A549 (cell line): Measurements from ENCODE around the gene BRCA2. TPM values are rescaled to one million over a fixed set of nuclear protein-coding genes. Genes with fewer than 3 reads are reported as not detected.
A peak's percentile ranks its signal among the peaks of the same experiment; 100 is the strongest.

Source experiments
- ATAC-seq, 2 experiments: fragments of 200-7000 bp in 1 of 2; fragments of >200 bp in 1 of 2; cut with Nextera tagmentation in 1 of 2; cut with Tn5 transposase in 1 of 2; 3 replicates each; pipeline versions ENCODE4 v1.8.0 to v1.9.1; 2018 to 2020; ENCODE audit warnings: mild to moderate bottlenecking in 1 of 2, moderate library complexity in 1 of 2
- CTCF ChIA-PET: fragments of 300-600 bp; sonication (Branson Sonifier 250); formaldehyde crosslinking; extraction: SDS; loops from one replicate; lab custom pipeline; 2021; ENCODE audit warnings: antibody characterized with exemption, inconsistent platforms; lab: Yijun Ruan, JAX
- POLR2A ChIA-PET: fragments of 350-600 bp; formaldehyde crosslinking; extraction: SDS; loops from one replicate; lab custom pipeline; 2021; ENCODE audit warnings: antibody characterized with exemption, inconsistent platforms; lab: Yijun Ruan, JAX
- DNase-seq, 2 experiments: peaks; one replicate each; pipeline versions ENCODE4 v3.0.0 to v3.0.0-alpha.2; 2011 to 2016; ENCODE audit warnings: low read depth in 1 of 2, low spot score in 1 of 2
- FAIRE-seq: peaks from 2 replicates; lab custom pipeline; 2011; peaks lifted over from hg19 to GRCh38; lab: Jason Lieb, UNC
- H3K27ac ChIP-seq, 2 experiments: fragments of >200 bp; sonication (Bioruptor Twin); formaldehyde crosslinking; 3 replicates each; pipeline ENCODE4 v1.5.1; 2016 to 2017
- H3K4me1 ChIP-seq: fragments of >200 bp; sonication (Bioruptor Twin); formaldehyde crosslinking; 3 replicates; pipeline ENCODE4 v1.6.1; 2016
- H3K4me2 ChIP-seq: fragments of >200 bp; sonication (Bioruptor Twin); formaldehyde crosslinking; 3 replicates; pipeline ENCODE4 v1.6.1; 2016
- H3K4me3 ChIP-seq: fragments of >200 bp; sonication (Bioruptor Twin); formaldehyde crosslinking; 3 replicates; pipeline ENCODE4 v1.5.1; 2016
- H3K9me3 ChIP-seq: fragments of >200 bp; sonication (Bioruptor Twin); formaldehyde crosslinking; 3 replicates; pipeline ENCODE4 v1.6.1; 2016
- CBX2 ChIP-seq: fragments of 200-600 bp; sonication (generic); IDR thresholded peaks from 2 replicates; pipeline ENCODE4 v1.6.1; 2016; ENCODE audit warnings: low read depth, mild to moderate bottlenecking, borderline replicate concordance
- CEBPB ChIP-seq, 2 experiments: fragments of >200 bp in 1 of 2; sonication (Bioruptor Twin) in 1 of 2; formaldehyde crosslinking in 1 of 2; IDR thresholded peaks; 2 replicates each; pipeline ENCODE4 v1.6.1; 2012 to 2016
- CTCF ChIP-seq: fragments of >200 bp; sonication (Bioruptor Twin); formaldehyde crosslinking; IDR thresholded peaks from 3 replicates; pipeline ENCODE4 v1.5.1; 2016
- ELK1 ChIP-seq: fragments of 150-350 bp; IDR thresholded peaks from 2 replicates; pipeline ENCODE4 v1.6.1; 2014; ENCODE audit warnings: low read depth, mild to moderate bottlenecking, low read length
- ESRRA ChIP-seq: fragments of 150-350 bp; IDR thresholded peaks from 2 replicates; pipeline ENCODE4 v1.6.1; 2014; ENCODE audit warnings: mild to moderate bottlenecking, low read length, borderline replicate concordance
- FOSB ChIP-seq: fragments of 250-450 bp; sonication (Bioruptor Pico); IDR thresholded peaks from 2 replicates; pipeline ENCODE4 v1.5.0; 2020; ENCODE audit warnings: mild to moderate bottlenecking, moderate library complexity
- FOSL2 ChIP-seq, 2 experiments: fragments of 450-650 bp in 1 of 2; fragments of >200 bp in 1 of 2; sonication (Bioruptor Twin) in 1 of 2; formaldehyde crosslinking; IDR thresholded peaks; 2 replicates each; pipeline versions ENCODE4 v1.5.0 to v1.6.1; 2016 to 2020; ENCODE audit warnings: mild to moderate bottlenecking in 1 of 2, moderate library complexity in 1 of 2
- FOXS1 ChIP-seq: fragments of 250-450 bp; sonication (Bioruptor Pico); IDR thresholded peaks from 2 replicates; pipeline ENCODE4 v1.5.0; 2020; ENCODE audit warnings: mild to moderate bottlenecking, moderate library complexity
- GATA3 ChIP-seq: IDR thresholded peaks from 2 replicates; pipeline ENCODE4 v1.6.1; 2012; ENCODE audit warnings: borderline replicate concordance
- HOXB13 ChIP-seq: fragments of 250-450 bp; sonication (Bioruptor Pico); IDR thresholded peaks from 2 replicates; pipeline ENCODE4 v1.5.0; 2020; ENCODE audit warnings: low read depth, mild to moderate bottlenecking, moderate library complexity
- PBX3 ChIP-seq: IDR thresholded peaks from 2 replicates; pipeline ENCODE4 v1.6.1; 2012
- PHF8 ChIP-seq: fragments of 200-600 bp; sonication (generic); IDR thresholded peaks from 2 replicates; pipeline ENCODE4 v1.6.1; 2016; ENCODE audit warnings: low read depth, mild to moderate bottlenecking, antibody characterized with exemption, moderate library complexity, borderline replicate concordance
- RARB ChIP-seq: fragments of 250-450 bp; sonication (Bioruptor Pico); IDR thresholded peaks from 2 replicates; pipeline ENCODE4 v1.8.0; 2021; ENCODE audit warnings: mild to moderate bottlenecking, moderate library complexity
- REST ChIP-seq: fragments of 200-600 bp; sonication (generic); IDR thresholded peaks from 2 replicates; pipeline ENCODE4 v1.6.1; 2016; ENCODE audit warnings: antibody characterized with exemption, mild to moderate bottlenecking, moderate library complexity
- RNF2 ChIP-seq: fragments of 200-600 bp; sonication (generic); IDR thresholded peaks from 2 replicates; pipeline ENCODE4 v1.6.1; 2016; ENCODE audit warnings: low read depth, mild to moderate bottlenecking, antibody characterized with exemption, moderate library complexity, borderline replicate concordance
- SMC3 ChIP-seq: fragments of >200 bp; sonication (Bioruptor Twin); formaldehyde crosslinking; IDR thresholded peaks from 3 replicates; pipeline ENCODE4 v1.6.1; 2018; ENCODE audit warnings: inconsistent platforms
- TP53 ChIP-seq: fragments of 250-450 bp; sonication (Bioruptor Pico); IDR thresholded peaks from 2 replicates; pipeline ENCODE4 v1.5.0; 2021; ENCODE audit warnings: mild to moderate bottlenecking, moderate library complexity
- ZFP36 ChIP-seq: fragments of 450-650 bp; IDR thresholded peaks from 2 replicates; pipeline ENCODE4 v1.6.1; 2014; ENCODE audit warnings: borderline replicate concordance; ENCODE audit not compliant: partially characterized antibody
- ZNF302 ChIP-seq: fragments of 250-450 bp; sonication (Bioruptor Pico); IDR thresholded peaks from 2 replicates; pipeline ENCODE4 v1.9.0; 2021; ENCODE audit warnings: inconsistent platforms, mild to moderate bottlenecking, moderate library complexity
- whole genome bisulfite sequencing: methylation state at CpG from one replicate; pipeline ENCODE4 v1.1.6; 2017; ENCODE audit errors: missing lambda C conversion rate; 5-methylcytosine and 5-hydroxymethylcytosine counted together
- polyA plus RNA-seq, 4 experiments: library from polyadenylated mRNA; depleted of rRNA in 3 of 4; stranded (reverse); fragments of >200 nt; fragmentation: RNase III in 1 of 4; extraction: RNeasy Plus Mini Kit Qiagen cat#74134 plus additional on column Dnase treatment in 1 of 4; gene quantifications; 2 replicates in 3 of 4; 3 replicates in 1 of 4; pipeline ENCODE4 v1.2.3, GENCODE V29; 2011 to 2017

BRCA2 gene
- polyA plus RNA-seq, 2 of the 4 experiments (the other 2 are of a cell fraction) = 2.6 to 4.6 TPM

- WGBS = 58% methylated on average over 2 of the region's 2 CpGs
- POLR2A ChIA-PET = no interaction called here
- ATAC-seq (peak in 1 of 2 experiments; percentile 46; a peak in 1 of 6 replicates), DNase-seq (peak; percentile 6 to 26), FAIRE-seq (no peak)
- CTCF ChIA-PET = no interaction called here
- H3K9me3 ChIP-seq = no peaks in the 10 kb centered on the region
- no peak overlapping the region for H3K4me3 ChIP-seq
- no peak overlapping the region for H3K27ac ChIP-seq
- H3K4me2 ChIP-seq = no peak overlapping the region
- TF ChIP-seq PHF8 (no peak), PBX3 (no peak), REST (no peak), FOSB (CRISPR knock-in tag) (no peak), RARB (CRISPR knock-in tag) (no peak), ELK1 (no peak), RNF2 (no peak), ZNF302 (CRISPR knock-in tag) (no peak), FOSL2 (IDR thresholded peaks at IDR 0.05) (no peak), FOSL2 (CRISPR knock-in tag; IDR thresholded peaks at IDR 0.05) (no peak), GATA3 (no peak), FOXS1 (CRISPR knock-in tag) (no peak), ESRRA (no peak), TP53 (no peak)
- no peaks in the 10 kb centered on the region for H3K4me1 ChIP-seq
Observed at GRCh38 chr13:32443111-32443510, 127.8 kb downstream of the BRCA2 start.

- POLR2A ChIA-PET = no interaction called here
- 98% methylated on average over 2 of the region's 2 CpGs for WGBS
- Histone ChIP-seq H3K27ac (no peak overlapping the region), H3K4me2 (no peak overlapping the region), H3K4me1 (no peaks in the 10 kb centered on the region), H3K9me3 (no peaks in the 10 kb centered on the region), H3K4me3 (no peak overlapping the region)
- CTCF ChIA-PET = no interaction called here
- DNase-seq = no peak
- ATAC-seq = no peak
- TF ChIP-seq HOXB13 (CRISPR knock-in tag) (no peak), SMC3 (no peak), CEBPB (IDR thresholded peaks at IDR 0.05) (no peak), RNF2 (no peak), CBX2 (no peak), FOXS1 (CRISPR knock-in tag) (no peak), ZFP36 (no peak), CTCF (no peak)
- no peak for FAIRE-seq
Observed at GRCh38 chr13:32445461-32445860, 130.2 kb downstream of the BRCA2 start.
